Stomach smooth muscle (tissue), 2 donors: ENCODE results near the gene MXRA8.

ENCODE experiments used
- H3K27ac ChIP-seq: one replicate; pipeline ENCODE4 v1.7.0; 2013; ENCODE audit warnings: mild to moderate bottlenecking, low read length, inconsistent platforms
- H3K27me3 ChIP-seq, 2 donors: one replicate each; pipeline ENCODE4 v1.7.0; 2013; ENCODE audit warnings: low read length in 2 of 2; ENCODE audit not compliant: insufficient read depth in 2 of 2, control insufficient read depth in 1 of 2
- H3K36me3 ChIP-seq, 2 donors: one replicate each; pipeline ENCODE4 v1.7.0; 2013; ENCODE audit warnings: low read length in 2 of 2; ENCODE audit not compliant: control insufficient read depth in 2 of 2, insufficient read depth in 2 of 2
- H3K4me1 ChIP-seq: one replicate; pipeline ENCODE4 v1.7.0; 2013; ENCODE audit warnings: low read length; ENCODE audit not compliant: control insufficient read depth, insufficient read depth
- H3K4me3 ChIP-seq, 2 donors: one replicate each; pipeline ENCODE4 v1.7.0; 2013; ENCODE audit warnings: low read length in 2 of 2
- H3K9ac ChIP-seq, 2 donors: one replicate each; pipeline ENCODE4 v1.7.0; 2013; ENCODE audit warnings: low read length in 2 of 2, mild to moderate bottlenecking in 1 of 2
- H3K9me3 ChIP-seq, 2 donors: one replicate each; pipeline ENCODE4 v1.7.0; 2013; ENCODE audit warnings: low read length in 2 of 2; ENCODE audit not compliant: control insufficient read depth in 2 of 2
- donor health status: healthy.
- donor health status: Pancreatic carcinoma.

Gene MXRA8

GRCh38 chr1:1365875-1366698 lies 7.7 kb upstream of the MXRA8 start:
- no peak overlapping the region for H3K4me3 ChIP-seq
- H3K36me3 ChIP-seq: no peaks in the 10 kb centered on the region
- no peaks in the 10 kb centered on the region for H3K27me3 ChIP-seq
- H3K9ac ChIP-seq: no peak overlapping the region
- H3K9me3 ChIP-seq: no peaks in the 10 kb centered on the region
- H3K27ac ChIP-seq: no peak overlapping the region
- H3K4me1 ChIP-seq: peaks cover 10% of the 10 kb centered on the region

- H3K4me1 ChIP-seq: peaks cover 23% of the 10 kb centered on the region
- no peaks in the 10 kb centered on the region for H3K27me3 ChIP-seq
- H3K9ac ChIP-seq: no peak overlapping the region
- no peak overlapping the region for H3K4me3 ChIP-seq
- H3K27ac ChIP-seq: no peak overlapping the region
- no peaks in the 10 kb centered on the region for H3K9me3 ChIP-seq
- H3K36me3 ChIP-seq: no peaks in the 10 kb centered on the region
These were observed 5.9 kb upstream of the MXRA8 start for GRCh38 chr1:1364266-1364665.

DNA sequence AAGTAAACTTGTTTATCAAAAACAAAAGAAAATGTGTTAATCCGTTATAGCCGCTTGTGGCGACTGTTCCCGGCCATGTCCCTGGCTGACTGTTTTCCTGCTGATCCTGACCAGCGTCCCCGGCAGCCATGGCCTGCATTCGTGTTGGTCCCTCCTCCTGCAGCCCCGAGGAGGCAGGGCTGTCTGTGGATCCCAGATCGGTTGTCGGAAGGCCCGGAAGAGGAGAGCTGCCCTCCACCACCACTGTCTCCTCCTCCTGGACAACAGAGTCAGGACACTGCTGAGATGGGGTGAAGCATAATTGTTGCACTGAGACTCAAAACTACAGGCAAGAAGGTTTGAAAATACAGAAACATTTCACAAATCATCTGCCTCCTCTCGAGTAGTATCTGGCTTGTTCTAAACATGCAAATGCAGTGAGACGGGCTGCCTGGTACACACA lies 3.6 kb upstream of the MXRA8 start:
- no peak overlapping the region for H3K9ac ChIP-seq
- peaks cover 35% of the 10 kb centered on the region for H3K4me1 ChIP-seq
- peak overlapping the region in 1 of 2 donors; percentile 15 for H3K4me3 ChIP-seq
- H3K9me3 ChIP-seq: no peaks in the 10 kb centered on the region
- no peaks in the 10 kb centered on the region for H3K36me3 ChIP-seq
- H3K27ac ChIP-seq: peak overlapping the region; percentile 31
- H3K27me3 ChIP-seq: no peaks in the 10 kb centered on the region

- no peaks in the 10 kb centered on the region for H3K9me3 ChIP-seq
- no peaks in the 10 kb centered on the region for H3K36me3 ChIP-seq
- H3K4me1 ChIP-seq: peaks cover 38% of the 10 kb centered on the region
- H3K9ac ChIP-seq: no peak overlapping the region
- peak overlapping the region; percentile 31 for H3K27ac ChIP-seq
- H3K4me3 ChIP-seq: no peak overlapping the region
- no peaks in the 10 kb centered on the region for H3K27me3 ChIP-seq
These were observed 3.1 kb upstream of the MXRA8 start for GRCh38 chr1:1361233-1361981.

GRCh38 chr1:1360506-1361169 lies 2.3 kb upstream of the MXRA8 start:
- H3K27ac ChIP-seq: peak overlapping the region; percentile 46
- H3K4me1 ChIP-seq: peaks cover 41% of the 10 kb centered on the region

DNA sequence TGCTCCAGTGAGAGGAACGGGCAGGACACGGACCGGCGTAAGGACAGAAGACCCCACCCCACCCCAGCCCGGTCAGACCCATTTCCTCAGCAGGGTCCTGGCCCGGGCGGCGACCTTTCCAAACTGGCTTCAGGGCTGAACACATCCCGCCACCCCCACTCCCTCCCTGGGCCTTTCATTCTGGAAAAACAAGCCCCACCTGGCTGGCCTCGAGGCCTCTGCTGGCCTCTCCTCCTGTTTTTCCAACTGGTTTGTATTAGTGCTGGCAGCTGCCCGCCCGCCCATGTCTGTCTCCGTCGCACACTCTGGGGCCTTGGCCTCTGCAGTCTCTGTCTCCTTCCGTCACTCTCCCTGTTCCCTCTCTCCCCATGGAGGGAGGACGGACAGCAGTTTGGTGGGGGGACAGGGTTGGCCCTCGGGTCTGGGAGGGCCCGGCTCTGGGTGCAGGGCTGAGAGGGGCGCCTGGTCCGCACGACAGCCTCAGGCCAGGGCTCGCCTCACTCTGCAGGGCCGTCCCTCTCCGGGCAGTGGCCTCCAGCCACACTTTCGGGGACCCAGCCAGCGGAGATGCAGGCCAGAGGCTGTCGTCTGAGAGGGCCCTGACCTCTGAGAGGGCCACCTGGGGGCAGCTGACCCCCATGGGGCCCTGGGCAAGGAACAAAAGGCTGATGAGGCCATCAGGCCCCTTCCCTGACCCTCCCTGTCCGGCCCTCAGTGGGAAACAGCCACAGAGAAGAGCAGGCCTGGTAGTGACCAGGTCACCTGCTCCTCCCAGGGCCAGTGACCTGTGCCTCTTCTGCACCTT lies 1.5 kb upstream of the MXRA8 start:
- Histone ChIP-seq H3K9ac (peak overlapping the region in 1 of 2 donors; percentile 15), H3K27ac (peak overlapping the region; percentile 87), H3K9me3 (no peaks in the 10 kb centered on the region), H3K36me3 (no peaks in the 10 kb centered on the region), H3K4me3 (no peak overlapping the region), H3K27me3 (no peaks in the 10 kb centered on the region), H3K4me1 (peaks cover 44% of the 10 kb centered on the region)

More at GRCh38 chr1:1360506-1361169, 2.3 kb upstream of the MXRA8 start:
- no peaks in the 10 kb centered on the region for H3K36me3 ChIP-seq
- H3K9me3 ChIP-seq: no peaks in the 10 kb centered on the region
- no peaks in the 10 kb centered on the region for H3K27me3 ChIP-seq
- H3K9ac ChIP-seq: no peak overlapping the region
- H3K4me3 ChIP-seq: peak overlapping the region in 1 of 2 donors; percentile 22

GRCh38 chr1:1359308-1359663 lies 931 bp upstream of the MXRA8 start:
- Histone ChIP-seq H3K9ac (no peak overlapping the region), H3K4me1 (peaks cover 50% of the 10 kb centered on the region)

GRCh38 chr1:1357871-1358432 lies 403 bp downstream of the MXRA8 start:
- H3K9ac ChIP-seq: peak overlapping the region; percentile 57 to 80
- peaks cover 62% of the 10 kb centered on the region for H3K4me1 ChIP-seq
- no peaks in the 10 kb centered on the region for H3K9me3 ChIP-seq
- peak overlapping the region; percentile 72 to 78 for H3K4me3 ChIP-seq
- H3K27me3 ChIP-seq: no peaks in the 10 kb centered on the region
- peak overlapping the region; percentile 87 for H3K27ac ChIP-seq
- H3K36me3 ChIP-seq: no peaks in the 10 kb centered on the region

More at GRCh38 chr1:1359308-1359663, 931 bp upstream of the MXRA8 start:
- H3K36me3 ChIP-seq: no peaks in the 10 kb centered on the region
- H3K27ac ChIP-seq: peak overlapping the region; percentile 87
- H3K27me3 ChIP-seq: no peaks in the 10 kb centered on the region
- H3K9me3 ChIP-seq: no peaks in the 10 kb centered on the region
- H3K4me3 ChIP-seq: peak overlapping the region in 1 of 2 donors; percentile 78

DNA sequence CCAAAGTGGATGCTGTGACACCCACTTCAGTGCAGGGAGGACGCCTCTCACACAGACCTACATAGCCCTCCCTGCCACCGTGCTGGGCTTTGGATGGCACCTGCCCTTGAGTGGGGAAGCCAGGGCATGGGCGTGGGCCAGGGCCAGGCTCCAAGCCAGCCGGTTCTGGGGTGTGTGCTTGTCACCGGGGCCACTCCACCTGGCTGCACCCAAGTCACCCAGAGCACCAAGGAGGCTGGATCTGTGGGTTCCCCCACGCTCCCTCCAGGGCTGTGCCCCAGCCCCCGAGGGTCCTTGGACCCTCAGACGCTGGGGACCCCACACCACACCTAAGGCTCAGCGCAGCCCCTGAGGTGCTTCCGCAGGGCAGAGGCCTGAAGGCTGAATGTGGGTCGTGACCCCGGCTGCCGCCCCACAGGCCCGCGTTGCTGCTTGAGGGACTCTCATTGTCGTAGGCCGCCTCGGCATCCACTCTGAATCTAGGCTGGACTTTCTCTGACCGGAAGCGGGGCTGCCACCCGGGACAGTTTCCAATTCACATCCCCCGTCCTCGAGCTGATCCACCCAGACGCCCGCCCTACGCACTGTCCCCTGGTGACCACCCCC lies 1.5 kb downstream of the MXRA8 start:
- H3K27me3 ChIP-seq: no peaks in the 10 kb centered on the region
- H3K4me3 ChIP-seq: peak overlapping the region; percentile 72 to 78
- H3K9me3 ChIP-seq: no peaks in the 10 kb centered on the region
- H3K9ac ChIP-seq: peak overlapping the region; percentile 57 to 68
- H3K36me3 ChIP-seq: peaks cover 0 to 2% of the 10 kb centered on the region in 2 donors
- peak overlapping the region; percentile 87 for H3K27ac ChIP-seq
- peaks cover 67% of the 10 kb centered on the region for H3K4me1 ChIP-seq
